SK-N-SH (cell line): ENCODE data around the gene DLL3. TPM values are rescaled to one million over a fixed set of nuclear protein-coding genes. Genes with fewer than 3 reads are reported as not detected.

ENCODE experiments used
- CTCF ChIA-PET: fragments of 300-600, 350-600 bp; formaldehyde crosslinking; extraction: SDS; loops from one replicate; lab custom pipeline; 2021; lab: Yijun Ruan, JAX
- POLR2A ChIA-PET: fragments of 350-600 bp; sonication (Branson Sonifier 250); formaldehyde crosslinking; extraction: SDS; loops from one replicate; lab custom pipeline; 2020; ENCODE audit warnings: antibody characterized with exemption, inconsistent platforms; lab: Yijun Ruan, JAX
- DNase-seq: peaks from one replicate; pipeline ENCODE4 v3.0.0; 2012
- H2AFZ ChIP-seq: fragments of 200-600 bp; sonication (generic); 2 replicates; pipeline ENCODE4 v1.8.1; 2016; ENCODE audit warnings: antibody characterized with exemption, mild to moderate bottlenecking, low read depth
- H3F3A ChIP-seq: fragments of 200-600 bp; sonication (generic); replicated peaks from 2 replicates; pipeline ENCODE3; 2016; ENCODE audit warnings: antibody characterized with exemption, mild to moderate bottlenecking; ENCODE audit not compliant: insufficient read depth
- H3K27ac ChIP-seq, 2 experiments: fragments of 200-500 bp in 1 of 2; fragments of 200-600 bp in 1 of 2; sonication (Bioruptor generic) in 1 of 2; sonication (generic), shearing (Covaris generic) in 1 of 2; 2 replicates each; pipeline versions ENCODE4 v1.5.1 to v1.6.1; 2014 to 2016; ENCODE audit warnings: low read depth in 2 of 2, inconsistent platforms in 1 of 2, low read length in 1 of 2, mild to moderate bottlenecking in 1 of 2, mixed read lengths in 1 of 2
- H3K27me3 ChIP-seq: fragments of 200-600 bp; sonication (generic), shearing (Covaris generic); 2 replicates; pipeline ENCODE4 v1.6.1; 2016; ENCODE audit warnings: mixed run types; ENCODE audit not compliant: insufficient read depth
- H3K36me3 ChIP-seq, 2 experiments: fragments of 200-500 bp in 1 of 2; fragments of 200-600 bp in 1 of 2; sonication (Bioruptor generic) in 1 of 2; sonication (generic) in 1 of 2; replicated peaks in 1 of 2; 2 replicates each; pipeline versions ENCODE3 to v1.5.1; 2014 to 2016; ENCODE audit warnings: low read length in 1 of 2, mild to moderate bottlenecking in 1 of 2; ENCODE audit not compliant: insufficient read depth in 2 of 2, control insufficient read depth in 1 of 2
- H3K4me1 ChIP-seq, 2 experiments: fragments of 200-500 bp in 1 of 2; fragments of 200-600 bp in 1 of 2; sonication (Bioruptor generic) in 1 of 2; sonication (generic), shearing (Covaris generic) in 1 of 2; 2 replicates each; pipeline versions ENCODE4 v1.5.1 to v1.6.1; 2014 to 2016; ENCODE audit warnings: low read depth in 1 of 2, low read length in 1 of 2, mixed run types in 1 of 2; ENCODE audit not compliant: insufficient read depth in 2 of 2, control insufficient read depth in 1 of 2
- H3K4me2 ChIP-seq: fragments of 200-600 bp; sonication (generic), shearing (Covaris generic); 2 replicates; pipeline ENCODE4 v1.6.1; 2017; ENCODE audit warnings: mixed run types
- H3K4me3 ChIP-seq, 2 experiments: fragments of 200-500 bp in 1 of 2; fragments of 200-600 bp in 1 of 2; sonication (Bioruptor generic) in 1 of 2; sonication (generic), shearing (Covaris generic) in 1 of 2; 2 replicates each; pipeline versions ENCODE4 v1.5.1 to v1.8.1; 2014 to 2016; ENCODE audit warnings: low read depth in 2 of 2, inconsistent platforms in 1 of 2, low read length in 1 of 2, mild to moderate bottlenecking in 1 of 2, mixed read lengths in 1 of 2, moderate library complexity in 1 of 2
- H3K79me2 ChIP-seq: fragments of 200-600 bp; sonication (generic); 2 replicates; pipeline ENCODE4 v1.8.1; 2017; ENCODE audit warnings: mild to moderate bottlenecking; ENCODE audit not compliant: insufficient read depth
- H3K9ac ChIP-seq: fragments of 200-600 bp; sonication (generic); 2 replicates; pipeline ENCODE4 v1.6.1; 2017; ENCODE audit warnings: mixed run types
- H3K9me2 ChIP-seq: fragments of 200-600 bp; sonication (generic); 2 replicates; pipeline ENCODE4 v1.6.1; 2017; ENCODE audit warnings: mixed run types
- H3K9me3 ChIP-seq: fragments of 200-600 bp; sonication (generic); 2 replicates; pipeline ENCODE4 v1.6.1; 2017; ENCODE audit warnings: mixed run types, mild to moderate bottlenecking, moderate library complexity
- H4K20me1 ChIP-seq: fragments of 200-600 bp; sonication (generic); 2 replicates; pipeline ENCODE4 v1.6.1; 2017; ENCODE audit warnings: mild to moderate bottlenecking, mixed run types; ENCODE audit not compliant: insufficient read depth
- CTCF ChIP-seq: fragments of 200-600 bp; sonication (generic); IDR thresholded peaks from 2 replicates; pipeline ENCODE4 v1.6.1; 2017; ENCODE audit warnings: antibody characterized with exemption, mild to moderate bottlenecking, moderate library complexity
- EP300 ChIP-seq, 2 experiments: IDR thresholded peaks; 2 replicates each; pipeline versions ENCODE4 v1.4.0 to v1.6.1; 2012; ENCODE audit warnings: borderline replicate concordance in 1 of 2, low read depth in 1 of 2, low read length in 1 of 2
- FOXJ3 ChIP-seq: sonication (generic); formaldehyde crosslinking; IDR thresholded peaks from 2 replicates; pipeline ENCODE4 v1.5.1; 2020; ENCODE audit warnings: mild to moderate bottlenecking, missing genetic modification reagents
- IRF3 ChIP-seq: fragments of 150-350 bp; IDR thresholded peaks from 2 replicates; pipeline ENCODE4 v1.6.1; 2016; ENCODE audit warnings: mild to moderate bottlenecking, low read depth, low read length
- NRF1 ChIP-seq: IDR thresholded peaks from 2 replicates; pipeline ENCODE4 v1.6.1; 2012; ENCODE audit warnings: low read depth, mild to moderate bottlenecking, low read length
- PBX3 ChIP-seq: IDR thresholded peaks from 2 replicates; pipeline ENCODE4; 2012
- REST ChIP-seq: IDR thresholded peaks from 2 replicates; pipeline ENCODE4 v1.6.1; 2012; ENCODE audit warnings: mild to moderate bottlenecking, low read depth, low read length, moderate library complexity
- SIN3A ChIP-seq: IDR thresholded peaks from 2 replicates; pipeline ENCODE4 v1.6.1; 2012; ENCODE audit warnings: low read depth, mild to moderate bottlenecking, low read length, moderate library complexity, borderline replicate concordance
- USF2 ChIP-seq: fragments of 150-350 bp; IDR thresholded peaks from 2 replicates; pipeline ENCODE4 v1.6.1; 2017; ENCODE audit warnings: antibody characterized with exemption, low read length, low read depth, borderline replicate concordance
- WGBS: methylation state at CpG from one replicate; pipeline ENCODE4 v1.1.6; 2017; ENCODE audit warnings: low lambda C conversion rate; 5-methylcytosine and 5-hydroxymethylcytosine counted together
- polyA plus RNA-seq, 3 experiments: library from polyadenylated mRNA; depleted of rRNA; stranded (reverse); fragments of >200 nt; gene quantifications; 2 replicates each; pipeline ENCODE4 v1.2.3, GENCODE V29; 2012

DLL3 gene
- polyA plus RNA-seq, 1 of the 3 experiments (the other 2 are of a cell fraction): 4.7 TPM

- peak; percentile 35; the same call in 1 of the 2 replicates for TF ChIP-seq REST
- TF ChIP-seq USF2: no peak
- peak; percentile 70 for TF ChIP-seq CTCF
- TF ChIP-seq EP300 (IDR thresholded peaks at IDR 0.05; ENCODE audit: borderline replicate concordance in 1 of 2, low read depth in 1 of 2, low read length in 1 of 2): no peak
- 0 out of 2 replicates have a peak, but pooled peaks have one; percentile 41 for TF ChIP-seq SIN3A
- TF ChIP-seq IRF3: no peak
Measured at GRCh38 chr19:39539518-39540332, 41.0 kb downstream of the DLL3 start, which contains the start of gene EID2 (continued).

- H3K27me3 ChIP-seq: peaks cover 3% of the 10 kb centered on the region; the same call in 1 of the 2 replicates
- H3K4me1 ChIP-seq: peaks cover 3 to 7% of the 10 kb centered on the region in 2 experiments; a peak in 2 of 4 replicates
- peaks cover 29% of the 10 kb centered on the region for H3K79me2 ChIP-seq
- H3K4me3 ChIP-seq: peak overlapping the region; percentile 77 to 88; a peak in 3 of 4 replicates
- no peak overlapping the region for H3K27ac ChIP-seq
- H3K9me3 ChIP-seq: no peaks in the 10 kb centered on the region
- peak overlapping the region; percentile 75 for H2AFZ ChIP-seq
- WGBS: 17% methylated on average over 10 of the region's 10 CpGs
- no peaks in the 10 kb centered on the region for H3K9me2 ChIP-seq
- POLR2A ChIA-PET: no interaction called here
- H3K36me3 ChIP-seq: no peaks in the 10 kb centered on the region
- peaks cover 7% of the 10 kb centered on the region; the same call in 1 of the 2 replicates for H4K20me1 ChIP-seq
- TF ChIP-seq NRF1: no peak
- no peak for TF ChIP-seq IRF3
- TF ChIP-seq PBX3: no peak
- no peak for TF ChIP-seq FOXJ3
- DNase-seq: no peak
- H3F3A ChIP-seq: no peaks in the 10 kb centered on the region
- CTCF ChIA-PET: interaction anchor here (0.6 to 3.1 kb wide), 9 partner anchors 9 to 132 kb away, joined by 3 to 20 read pairs (median 4); partner anchors contain the start of genes DLL3 and RPS16
- no peak overlapping the region; the same call in 1 of the 2 replicates for H3K9ac ChIP-seq
- H3K4me2 ChIP-seq: peak overlapping the region; percentile 9; the same call in 1 of the 2 replicates
Measured at GRCh38 chr19:39540333-39540673, 41.6 kb downstream of the DLL3 start.
